ENCODE results near the gene LOC128125822.

The LOC128125822 gene

DNA sequence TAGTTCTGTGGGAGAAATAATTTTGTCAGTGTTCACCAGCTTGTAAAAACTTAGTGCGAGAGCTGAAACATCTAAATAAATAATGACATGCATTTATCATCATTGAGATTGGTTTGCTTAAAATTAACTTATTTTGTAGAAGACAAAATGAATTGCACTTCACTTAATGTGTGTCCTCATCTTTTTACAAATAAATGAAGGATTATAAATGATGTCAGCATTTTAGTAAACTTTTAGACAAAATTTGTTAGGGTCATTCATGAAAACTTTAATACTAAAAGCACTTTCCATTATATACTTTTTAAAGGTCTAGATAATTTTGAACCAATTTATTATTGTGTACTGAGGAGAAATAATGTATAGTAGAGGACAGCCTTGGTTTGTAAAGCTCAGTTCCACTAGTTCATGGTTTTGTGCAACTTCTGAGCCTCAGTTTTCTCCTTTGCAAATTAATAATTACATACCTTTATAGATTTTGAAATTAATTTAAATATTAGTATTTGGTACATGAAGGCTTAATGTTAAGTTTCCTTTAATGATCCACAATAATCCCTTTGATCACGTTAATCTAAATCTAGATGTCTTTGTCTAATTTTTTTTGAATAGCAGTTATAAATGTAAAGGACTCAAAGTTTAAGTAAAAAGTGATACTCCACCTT lies 9.2 kb downstream of the LOC128125822 start:
- Histone ChIP-seq H3K27ac (ENCODE audit: low read length) (no peak overlapping the region), H3K27me3 (ENCODE audit: control insufficient read depth, insufficient read depth, low read length) (no peaks in the 10 kb centered on the region), H3K36me3 (ENCODE audit: control insufficient read depth, insufficient read depth, low read length) (peaks cover 63% of the 10 kb centered on the region), H3K4me1 (ENCODE audit: control insufficient read depth, insufficient read depth, low read length) (no peaks in the 10 kb centered on the region), H3K9me3 (ENCODE audit: control insufficient read depth, insufficient read depth, low read length) (no peaks in the 10 kb centered on the region), H3K4me3 (ENCODE audit: low read length) (no peak overlapping the region)
- H3K27ac Mint-ChIP-seq, result peak overlapping the region in 1 of 2 donors; percentile 31
- intact Hi-C loops (cut with micrococcal nuclease), result no loop called here
- ATAC-seq (no peak), DNase-seq (no peak)
- H3K36me3 Mint-ChIP-seq, result peaks cover 28% of the 10 kb centered on the region
- H3K27me3 Mint-ChIP-seq (ENCODE audit: low read depth in 2 of 2), result no peaks in the 10 kb centered on the region
- no peak for TF ChIP-seq CTCF (IDR thresholded peaks at IDR 0.05)
- no peaks in the 10 kb centered on the region for H3K9me3 Mint-ChIP-seq
- peaks cover 0 to 3% of the 10 kb centered on the region in 2 donors for H3K4me1 Mint-ChIP-seq
- no peak overlapping the region for H3K4me3 Mint-ChIP-seq
- WGBS (ENCODE audit: insufficient coverage), result no CpG with 5 or more reads among the region's 2 CpGs

- intact Hi-C loops (cut with micrococcal nuclease), result no loop called here
- H3K4me1 Mint-ChIP-seq, result no peaks in the 10 kb centered on the region
- H3K27me3 ChIP-seq (ENCODE audit: control insufficient read depth, insufficient read depth, low read length), result no peaks in the 10 kb centered on the region
- peaks cover 51% of the 10 kb centered on the region for H3K36me3 ChIP-seq (ENCODE audit: control insufficient read depth, insufficient read depth, low read length)
- no peak overlapping the region for H3K4me3 Mint-ChIP-seq
- H3K36me3 Mint-ChIP-seq, result peaks cover 20% of the 10 kb centered on the region
- H3K27ac ChIP-seq (ENCODE audit: low read length), result no peak overlapping the region
- H3K4me3 ChIP-seq (ENCODE audit: low read length), result no peak overlapping the region
- H3K27me3 Mint-ChIP-seq (ENCODE audit: low read depth in 2 of 2), result peaks cover 0 to 2% of the 10 kb centered on the region in 2 donors
- no peaks in the 10 kb centered on the region for H3K4me1 ChIP-seq (ENCODE audit: control insufficient read depth, insufficient read depth, low read length)
- H3K9me3 Mint-ChIP-seq, result no peaks in the 10 kb centered on the region
- H3K9me3 ChIP-seq (ENCODE audit: control insufficient read depth, insufficient read depth, low read length), result no peaks in the 10 kb centered on the region
- no peak overlapping the region for H3K27ac Mint-ChIP-seq
- TF ChIP-seq CTCF (IDR thresholded peaks at IDR 0.05), result no peak
- DNase-seq, result no peak
- WGBS (ENCODE audit: insufficient coverage), result 100% methylated on average over 4 of the region's 4 CpGs
- peak in 1 of 3 donors; percentile 31 for ATAC-seq
Observed at GRCh38 chr6:63582579-63583231, 10.4 kb downstream of the LOC128125822 start.

- Histone ChIP-seq H3K27ac (ENCODE audit: low read length) (no peak overlapping the region), H3K9me3 (ENCODE audit: control insufficient read depth, insufficient read depth, low read length) (no peaks in the 10 kb centered on the region), H3K4me1 (ENCODE audit: control insufficient read depth, insufficient read depth, low read length) (no peaks in the 10 kb centered on the region), H3K27me3 (ENCODE audit: control insufficient read depth, insufficient read depth, low read length) (no peaks in the 10 kb centered on the region), H3K36me3 (ENCODE audit: control insufficient read depth, insufficient read depth, low read length) (peaks cover 38% of the 10 kb centered on the region), H3K4me3 (ENCODE audit: low read length) (no peak overlapping the region)
- WGBS (ENCODE audit: insufficient coverage), result 98% methylated on average over 3 of the region's 4 CpGs
- peak in 1 of 3 donors; percentile 13 for ATAC-seq
- intact Hi-C loops (cut with micrococcal nuclease), result no loop called here
- H3K27me3 Mint-ChIP-seq (ENCODE audit: low read depth in 2 of 2), result peaks cover 0 to 2% of the 10 kb centered on the region in 2 donors
- H3K4me3 Mint-ChIP-seq, result no peak overlapping the region
- H3K36me3 Mint-ChIP-seq, result peaks cover 20% of the 10 kb centered on the region
- H3K4me1 Mint-ChIP-seq, result no peaks in the 10 kb centered on the region
- TF ChIP-seq CTCF (IDR thresholded peaks at IDR 0.05), result no peak
- H3K27ac Mint-ChIP-seq, result no peak overlapping the region
- DNase-seq, result no peak
- H3K9me3 Mint-ChIP-seq, result no peaks in the 10 kb centered on the region
Observed at GRCh38 chr6:63584125-63584514, 11.8 kb downstream of the LOC128125822 start.
